Measurements from ENCODE around the gene VDR.

Gene VDR

GRCh38 chr12:47791874-47792273, 112.9 kb downstream of the VDR start:
- Histone ChIP-seq H4K20me1 (ENCODE audit: control insufficient read depth, insufficient read depth, low read depth, low read length) (no peaks in the 10 kb centered on the region), H3K27ac (ENCODE audit: low read depth, low read length) (no peak overlapping the region), H3K9me2 (replicated peaks; ENCODE audit: control insufficient read depth, low read length) (no peaks in the 10 kb centered on the region), H3F3A (ENCODE audit: control insufficient read depth, insufficient read depth) (no peaks in the 10 kb centered on the region), H3K79me2 (ENCODE audit: control insufficient read depth, low read length) (0 out of 2 replicates have a peak, but pooled peaks cover 2% of the 10 kb centered on the region), H3K27me3 (ENCODE audit: control insufficient read depth, low read length) (no peaks in the 10 kb centered on the region), H3K4me1 (ENCODE audit: control insufficient read depth, low read length) (no peaks in the 10 kb centered on the region), H3K36me3 (ENCODE audit: control insufficient read depth, low read length) (peaks cover 96% of the 10 kb centered on the region), H3K9me3 (ENCODE audit: control insufficient read depth, insufficient read depth, low read length) (no peaks in the 10 kb centered on the region), H3K4me2 (ENCODE audit: low read length) (no peak overlapping the region), H3K4me3 (ENCODE audit: low read length) (no peak overlapping the region)
- no peak for TF ChIP-seq EZH2phosphoT487 (IDR thresholded peaks at IDR 0.05; ENCODE audit: borderline replicate concordance, low read length)
- TF ChIP-seq CTCF (IDR thresholded peaks at IDR 0.05; ENCODE audit: low read depth, low read length, poor library complexity, severe bottlenecking), result no peak
